H1 (cell line): ENCODE results near the gene ADAMTS14. TPM values are rescaled to one million over a fixed set of nuclear protein-coding genes. Genes with fewer than 3 reads are reported as not detected.

Source experiments
- CTCF ChIA-PET: fragments of 300-600 bp; sonication (Branson Sonifier 250); formaldehyde crosslinking; loops from one replicate; lab custom pipeline; 2021; ENCODE audit not compliant: partially characterized antibody; lab: Charles Lee
- POLR2A ChIA-PET: fragments of 300-600 bp; sonication (Branson Sonifier 250); formaldehyde crosslinking; loops from one replicate; lab custom pipeline; 2021; ENCODE audit warnings: inconsistent platforms; ENCODE audit not compliant: partially characterized antibody; lab: Charles Lee
- DNase-seq, 2 experiments: peaks; one replicate each; pipeline versions ENCODE4 v3.0.0 to v3.0.0-alpha.2; 2010 to 2022; ENCODE audit warnings: low spot score in 2 of 2, low read depth in 1 of 2, mixed read lengths in 1 of 2
- FAIRE-seq: peaks from 2 replicates; lab custom pipeline; 2011; peaks lifted over from hg19 to GRCh38; lab: Jason Lieb, UNC
- H2AFZ ChIP-seq: 2 replicates; pipeline ENCODE4 v1.8.1; 2012; ENCODE audit warnings: low read length, inconsistent platforms
- H2AK5ac ChIP-seq: 2 replicates; pipeline ENCODE4 v1.6.1; 2013; ENCODE audit warnings: low read depth, low read length
- H2BK120ac ChIP-seq: replicated peaks from 2 replicates; pipeline ENCODE3; 2013; ENCODE audit warnings: low read depth, low read length, inconsistent platforms
- H2BK12ac ChIP-seq: 2 replicates; pipeline ENCODE4 v1.6.1; 2013; ENCODE audit warnings: low read depth, low read length
- H2BK15ac ChIP-seq: 2 replicates; pipeline ENCODE4 v1.6.1; 2013; ENCODE audit warnings: low read length
- H2BK20ac ChIP-seq: 2 replicates; pipeline ENCODE4 v1.6.1; 2013; ENCODE audit warnings: low read length
- H2BK5ac ChIP-seq: 2 replicates; pipeline ENCODE4 v1.6.1; 2013; ENCODE audit warnings: low read depth, low read length
- H3K14ac ChIP-seq: 2 replicates; pipeline ENCODE4 v1.6.1; 2013; ENCODE audit warnings: inconsistent platforms; ENCODE audit not compliant: insufficient read length
- H3K18ac ChIP-seq: 2 replicates; pipeline ENCODE4 v1.6.1; 2013; ENCODE audit warnings: low read length; ENCODE audit errors: extremely low read depth
- H3K23ac ChIP-seq: 2 replicates; pipeline ENCODE4 v1.6.1; 2013; ENCODE audit warnings: inconsistent platforms; ENCODE audit not compliant: insufficient read length
- H3K23me2 ChIP-seq: 2 replicates; pipeline ENCODE4 v1.6.1; 2013; ENCODE audit warnings: low read depth, low read length
- H3K27ac ChIP-seq: 2 replicates; pipeline ENCODE4 v1.6.1; 2011; ENCODE audit warnings: low read depth, low read length, inconsistent platforms
- H3K27me3 ChIP-seq, 4 experiments: replicated peaks in 1 of 4; 1 replicate in 1 of 4; 2 replicates in 3 of 4; pipeline versions ENCODE4 v1.6.1 to v1.8.1; 2011 to 2013; ENCODE audit warnings: low read length in 3 of 4, mild to moderate bottlenecking in 3 of 4, inconsistent platforms in 2 of 4, mixed read lengths in 2 of 4, moderate library complexity in 1 of 4; ENCODE audit not compliant: control insufficient read depth in 3 of 4, insufficient read depth in 3 of 4; ENCODE audit errors: extremely low read depth in 1 of 4
- H3K36me3 ChIP-seq, 4 experiments: 2 replicates each; pipeline versions ENCODE4 v1.6.1 to v1.8.1; 2011 to 2013; ENCODE audit warnings: mild to moderate bottlenecking in 4 of 4, low read length in 3 of 4, moderate library complexity in 2 of 4, control low read depth in 1 of 4, inconsistent platforms in 1 of 4; ENCODE audit not compliant: insufficient read depth in 4 of 4, control insufficient read depth in 2 of 4
- H3K4ac ChIP-seq: replicated peaks from 2 replicates; pipeline ENCODE3; 2013; ENCODE audit warnings: low read length, low read depth, mixed read lengths, inconsistent platforms; ENCODE audit not compliant: insufficient read length
- H3K4me1 ChIP-seq, 4 experiments: replicated peaks in 1 of 4; 1 replicate in 1 of 4; 2 replicates in 3 of 4; pipeline versions ENCODE4 v1.6.1 to v1.8.1; 2011 to 2013; ENCODE audit warnings: low read length in 3 of 4, inconsistent platforms in 2 of 4, mixed read lengths in 1 of 4; ENCODE audit not compliant: insufficient read depth in 4 of 4, control insufficient read depth in 3 of 4
- H3K4me2 ChIP-seq, 2 experiments: 2 replicates each; pipeline versions ENCODE4 v1.6.1 to v1.8.1; 2011 to 2013; ENCODE audit warnings: low read depth in 2 of 2, low read length in 2 of 2, control low read depth in 1 of 2, inconsistent platforms in 1 of 2, mild to moderate bottlenecking in 1 of 2; ENCODE audit not compliant: insufficient read depth in 1 of 2
- H3K4me3 ChIP-seq, 4 experiments: fragments of 200-600, 300-600 bp in 1 of 4; sonication (generic), shearing (Covaris generic), sonication (Bioruptor Twin) in 1 of 4; 2 replicates each; pipeline versions ENCODE4 v1.5.1 to v1.8.1; 2011 to 2016; ENCODE audit warnings: low read length in 4 of 4, low read depth in 3 of 4, control low read depth in 2 of 4, inconsistent platforms in 2 of 4, mild to moderate bottlenecking in 2 of 4, mixed read lengths in 1 of 4, moderate library complexity in 1 of 4; ENCODE audit not compliant: insufficient read depth in 2 of 4; ENCODE audit errors: extremely low read depth in 1 of 4
- H3K56ac ChIP-seq: replicated peaks from 2 replicates; pipeline ENCODE3; 2013; ENCODE audit warnings: low read depth, mild to moderate bottlenecking, mixed read lengths, low read length, inconsistent platforms; ENCODE audit not compliant: insufficient read length
- H3K79me1 ChIP-seq: 2 replicates; pipeline ENCODE4 v1.6.1; 2013; ENCODE audit warnings: low read depth, low read length, control low read depth
- H3K79me2 ChIP-seq, 2 experiments: 2 replicates each; pipeline versions ENCODE4 v1.6.1 to v1.8.1; 2012 to 2013; ENCODE audit warnings: low read length in 2 of 2, mild to moderate bottlenecking in 2 of 2, inconsistent platforms in 1 of 2; ENCODE audit not compliant: insufficient read depth in 2 of 2, control insufficient read depth in 1 of 2
- H3K9ac ChIP-seq, 4 experiments: replicated peaks in 1 of 4; 1 replicate in 1 of 4; 2 replicates in 3 of 4; pipeline versions ENCODE4 v1.6.1 to v1.8.1; 2011 to 2013; ENCODE audit warnings: low read depth in 3 of 4, low read length in 3 of 4, control low read depth in 2 of 4, mild to moderate bottlenecking in 2 of 4, moderate library complexity in 2 of 4, inconsistent platforms in 1 of 4; ENCODE audit errors: extremely low read depth in 1 of 4
- H3K9me3 ChIP-seq, 2 experiments: 2 replicates each; pipeline versions ENCODE4 v1.6.1 to v1.8.1; 2012 to 2013; ENCODE audit warnings: mild to moderate bottlenecking in 2 of 2, moderate library complexity in 2 of 2, control low read depth in 1 of 2, inconsistent platforms in 1 of 2, low read depth in 1 of 2, low read length in 1 of 2, mixed read lengths in 1 of 2; ENCODE audit not compliant: insufficient read depth in 2 of 2
- H4K20me1 ChIP-seq, 2 experiments: replicated peaks in 1 of 2; 2 replicates each; pipeline versions ENCODE3 to v1.8.1; 2011 to 2013; ENCODE audit warnings: inconsistent platforms in 2 of 2, low read length in 2 of 2, mild to moderate bottlenecking in 1 of 2; ENCODE audit not compliant: insufficient read depth in 2 of 2, control insufficient read depth in 1 of 2
- H4K5ac ChIP-seq: 2 replicates; pipeline ENCODE4 v1.6.1; 2013; ENCODE audit warnings: low read length, low read depth, mixed read lengths, inconsistent platforms; ENCODE audit not compliant: insufficient read length
- H4K8ac ChIP-seq: 2 replicates; pipeline ENCODE4 v1.8.0; 2013; ENCODE audit warnings: mild to moderate bottlenecking, moderate library complexity, low read length, inconsistent platforms; ENCODE audit not compliant: insufficient read depth; ENCODE audit errors: extremely low read depth
- H4K91ac ChIP-seq: replicated peaks from 2 replicates; pipeline ENCODE3; 2013; ENCODE audit warnings: low read length, mixed read lengths, inconsistent platforms; ENCODE audit not compliant: insufficient read length
- ATF3 ChIP-seq: IDR thresholded peaks from 2 replicates; pipeline ENCODE4 v1.6.1; 2011; ENCODE audit warnings: low read depth, mild to moderate bottlenecking, low read length; ENCODE audit not compliant: insufficient read depth
- CEBPB ChIP-seq: IDR thresholded peaks from 2 replicates; pipeline ENCODE4 v1.6.1; 2012; ENCODE audit warnings: low read depth, low read length
- CHD2 ChIP-seq: IDR thresholded peaks from 2 replicates; pipeline ENCODE4 v1.6.1; 2012; ENCODE audit warnings: low read length, improper control_type of control experiment
- JUND ChIP-seq: IDR thresholded peaks from 2 replicates; pipeline ENCODE4 v1.6.1; 2011; ENCODE audit warnings: mild to moderate bottlenecking, improper control_type of control experiment, low read length
- KDM4A ChIP-seq: IDR thresholded peaks from one replicate; pipeline ENCODE4 v1.7.1; 2012; ENCODE audit warnings: low read depth, mild to moderate bottlenecking, moderate library complexity, low read length, inconsistent platforms; ENCODE audit not compliant: severe bottlenecking
- SIRT6 ChIP-seq: IDR thresholded peaks from one replicate; pipeline ENCODE4 v1.7.1; 2012; ENCODE audit warnings: low read length, inconsistent platforms
- WGBS, 2 experiments: shearing (Covaris generic) in 1 of 2; methylation state at CpG; one replicate each; pipeline versions ENCODE4 v1.1.6 to v1.1.7; 2013 to 2015; ENCODE audit warnings: low lambda C conversion rate in 2 of 2, mixed read lengths in 2 of 2, inconsistent platforms in 1 of 2, low coverage in 1 of 2, missing lambda C conversion rate in 1 of 2; ENCODE audit not compliant: insufficient replicate concordance in 2 of 2, insufficient coverage in 1 of 2, insufficient read length in 1 of 2; ENCODE audit errors: extremely low coverage in 1 of 2, missing lambda C conversion rate in 1 of 2; 5-methylcytosine and 5-hydroxymethylcytosine counted together
- polyA plus RNA-seq, 7 experiments: library from polyadenylated mRNA; depleted of rRNA in 3 of 7; stranded (reverse) in 5 of 7; unstranded in 2 of 7; fragments of >200 nt in 5 of 7; fragments of 200-250 nt in 2 of 7; gene quantifications; 1 replicate in 5 of 7; 2 replicates in 1 of 7; 4 replicates in 1 of 7; pipeline versions ENCODE4 v1.2.1 to v1.2.3, GENCODE V29; 2011 to 2013; ENCODE audit warnings: missing spikeins in 2 of 7, mixed read lengths in 2 of 7
- total RNA-seq: library from RNA; stranded (reverse); fragmentation: NEBNext Ultra II Directional; extraction: Animal tissue kit (Norgen Biotek cat#: 25700); gene quantifications from 2 replicates; pipeline ENCODE4 v1.2.1, GENCODE V29; 2021

The ADAMTS14 gene
- total and polyA plus RNA-seq, 2 of the 8 experiments (the other 6 are each of a cell fraction or from before 2014, with no cell fraction given): 2.0 to 2.3 TPM

- Histone ChIP-seq H2BK12ac (no peak overlapping the region; the same call in 1 of the 2 replicates), H3K23me2 (no peaks in the 10 kb centered on the region), H3K18ac (no peak overlapping the region), H3K4me2 (no peak overlapping the region), H3K4ac (no peak overlapping the region), H2AK5ac (no peak overlapping the region), H3K56ac (no peak overlapping the region), H2BK5ac (no peak overlapping the region), H2BK120ac (no peak overlapping the region), H2AFZ (no peak overlapping the region), H3K4me1 (no peaks in the 10 kb centered on the region; a peak in 1 of 7 replicates), H4K8ac (no peak overlapping the region), H3K9me3 (peaks cover 9 to 12% of the 10 kb centered on the region in 2 experiments), H4K5ac (no peak overlapping the region), H4K20me1 (no peaks in the 10 kb centered on the region), H3K79me1 (no peaks in the 10 kb centered on the region), H3K79me2 (no peaks in the 10 kb centered on the region), H3K27ac (no peak overlapping the region), H3K14ac (no peak overlapping the region), H2BK15ac (no peak overlapping the region), H3K23ac (no peak overlapping the region), H3K27me3 (no peaks in the 10 kb centered on the region), H4K91ac (no peak overlapping the region), H2BK20ac (no peak overlapping the region), H3K9ac (no peak overlapping the region), H3K36me3 (no peaks in the 10 kb centered on the region), H3K4me3 (no peak overlapping the region)
- 87% methylated on average over 4 of the region's 4 CpGs; no CpG with 5 or more reads in 1 of the 2 experiments for WGBS, 2 experiments
- TF ChIP-seq SIRT6: no peak
- no peak for TF ChIP-seq ATF3
- TF ChIP-seq CHD2: no peak
- no peak for TF ChIP-seq CEBPB
- TF ChIP-seq JUND: no peak
- TF ChIP-seq KDM4A: no peak
- ChIA-PET CTCF (interaction anchor here (1.0 to 3.1 kb wide), 4 partner anchors 9 to 504 kb away, joined by 3 to 14 read pairs (median 4); no protein-coding TSS in a partner anchor), POLR2A (interaction anchor here (1.4 kb wide), 1 partner anchor 9 kb away, joined by 3 read pairs; no protein-coding TSS in a partner anchor)
- FAIRE-seq: no peak
- no peak for DNase-seq
Observed at GRCh38 chr10:70769121-70769520, 96.8 kb downstream of the ADAMTS14 start.
